NCI-H2107 treated with DMSO at 0.1 percent for 48 hours (cell line): Measurements from ENCODE around the gene IFITM10.

ENCODE experiments used
- DNase-seq: peaks from one replicate; lab custom pipeline; 2025; ENCODE audit not compliant: unreplicated experiment; lab: John Stamatoyannopoulos, UW

The IFITM10 gene

GRCh38 chr11:1753229-1753928, 3.0 kb upstream of the IFITM10 start:
- no peak for DNase-seq

DNA sequence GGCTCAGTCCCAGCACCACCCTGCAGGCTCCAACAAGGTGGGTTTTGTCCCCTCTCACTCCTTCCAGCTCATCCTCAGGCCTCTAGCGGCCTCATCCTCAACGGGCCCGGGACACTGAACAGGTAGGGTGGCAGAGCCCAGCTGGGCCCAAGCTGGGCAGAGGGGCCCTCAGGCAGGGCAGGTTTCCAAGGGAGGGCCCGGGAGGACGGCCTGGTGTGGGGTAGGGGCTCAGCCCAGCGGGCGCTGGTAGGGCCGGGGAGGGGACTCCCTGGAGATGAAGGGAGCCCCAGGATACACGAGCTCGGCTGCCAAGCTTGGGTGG, 2.5 kb upstream of the IFITM10 start:
- DNase-seq, result no peak

GRCh38 chr11:1751999-1752906, 1.9 kb upstream of the IFITM10 start:
- no peak for DNase-seq

GRCh38 chr11:1751531-1751921, 1.1 kb upstream of the IFITM10 start:
- DNase-seq, result no peak

- DNase-seq, result no peak
Measured at GRCh38 chr11:1750840-1751530, 590 bp upstream of the IFITM10 start.

DNA sequence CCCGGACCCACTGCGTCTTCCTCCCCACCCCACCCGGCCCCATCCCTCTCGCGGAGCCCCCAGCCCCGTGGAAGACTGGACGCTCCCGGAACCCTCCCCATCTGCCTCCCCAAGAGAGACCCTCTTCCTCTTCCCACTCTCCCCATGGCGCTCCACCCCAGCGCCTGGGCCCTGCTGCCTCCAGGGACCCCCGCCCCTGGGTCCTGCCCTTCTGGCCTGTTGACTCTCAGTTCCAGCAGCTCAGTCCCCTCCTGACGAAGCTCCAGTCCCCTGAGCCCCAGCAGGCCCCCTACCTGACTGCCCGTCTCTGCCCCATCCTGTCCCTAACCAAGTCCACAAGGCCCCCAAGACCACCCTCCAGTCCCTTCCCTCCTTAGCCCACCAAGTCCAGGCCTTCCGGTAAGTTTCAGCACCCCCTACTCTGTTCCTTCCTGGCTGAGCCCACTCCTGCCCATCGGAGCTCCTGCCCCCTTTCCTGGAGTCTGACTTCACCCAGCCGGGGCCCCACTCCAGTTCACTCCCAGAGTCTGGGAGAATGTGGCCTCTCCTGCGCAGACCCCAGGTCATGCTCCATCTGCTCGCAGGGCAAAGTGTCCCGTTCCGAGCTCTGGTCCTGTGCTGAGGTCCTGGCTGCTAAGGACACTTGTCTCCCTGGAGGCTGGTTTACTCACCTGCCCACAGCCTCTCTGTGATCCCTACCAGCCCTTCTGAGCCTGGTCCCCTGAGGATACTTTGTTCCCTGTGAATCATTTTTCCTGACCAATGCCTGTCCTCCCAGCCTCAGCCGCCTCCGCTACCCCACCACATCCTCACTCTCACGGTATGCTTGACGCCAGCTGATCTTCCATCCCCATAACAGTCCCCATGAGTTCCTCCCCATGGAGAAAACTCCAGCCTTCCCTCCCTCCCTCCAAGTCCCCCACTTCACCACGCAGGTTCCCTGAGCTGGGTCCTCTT, 722 bp downstream of the IFITM10 start:
- no peak for DNase-seq

DNA sequence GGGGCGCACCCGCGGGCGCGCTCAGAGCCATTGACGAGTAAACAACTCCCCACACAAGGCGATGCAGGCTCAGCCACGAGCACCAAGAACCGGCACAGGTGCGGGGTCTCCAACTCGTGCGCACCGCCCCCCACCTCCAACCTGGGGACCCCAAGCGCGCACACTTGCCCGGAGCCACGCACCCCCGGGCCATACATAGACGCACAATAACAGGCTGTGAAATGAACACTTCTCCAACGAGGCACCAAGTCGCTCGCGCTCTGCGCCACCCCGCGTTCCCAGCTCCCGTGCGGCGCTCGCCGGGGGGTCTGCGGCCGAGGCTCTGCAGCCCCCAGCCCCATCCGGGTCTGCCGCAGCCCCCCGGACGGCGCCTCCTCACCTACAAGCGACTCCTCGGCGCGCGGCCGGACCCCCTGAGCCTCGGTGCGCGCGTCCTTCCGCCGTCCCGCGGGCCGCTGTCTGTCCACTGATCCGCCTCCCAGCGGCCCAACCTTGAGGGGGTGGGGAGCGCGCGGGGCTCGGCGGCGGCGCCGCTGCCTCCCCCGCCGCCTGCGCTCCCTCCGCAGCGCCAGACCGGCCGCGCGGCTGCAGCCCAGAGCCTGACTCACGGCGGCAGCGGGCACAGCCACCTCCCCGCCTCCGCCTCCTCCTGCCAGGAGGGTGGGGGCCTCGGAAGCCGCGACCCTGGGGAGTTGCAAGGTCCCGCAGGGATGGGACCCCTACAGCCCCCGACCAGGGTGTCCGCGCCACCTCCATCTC, 1.6 kb downstream of the IFITM10 start:
- DNase-seq, result no peak

- no peak for DNase-seq
Measured at GRCh38 chr11:1747753-1748635, 2.4 kb downstream of the IFITM10 start.

DNA sequence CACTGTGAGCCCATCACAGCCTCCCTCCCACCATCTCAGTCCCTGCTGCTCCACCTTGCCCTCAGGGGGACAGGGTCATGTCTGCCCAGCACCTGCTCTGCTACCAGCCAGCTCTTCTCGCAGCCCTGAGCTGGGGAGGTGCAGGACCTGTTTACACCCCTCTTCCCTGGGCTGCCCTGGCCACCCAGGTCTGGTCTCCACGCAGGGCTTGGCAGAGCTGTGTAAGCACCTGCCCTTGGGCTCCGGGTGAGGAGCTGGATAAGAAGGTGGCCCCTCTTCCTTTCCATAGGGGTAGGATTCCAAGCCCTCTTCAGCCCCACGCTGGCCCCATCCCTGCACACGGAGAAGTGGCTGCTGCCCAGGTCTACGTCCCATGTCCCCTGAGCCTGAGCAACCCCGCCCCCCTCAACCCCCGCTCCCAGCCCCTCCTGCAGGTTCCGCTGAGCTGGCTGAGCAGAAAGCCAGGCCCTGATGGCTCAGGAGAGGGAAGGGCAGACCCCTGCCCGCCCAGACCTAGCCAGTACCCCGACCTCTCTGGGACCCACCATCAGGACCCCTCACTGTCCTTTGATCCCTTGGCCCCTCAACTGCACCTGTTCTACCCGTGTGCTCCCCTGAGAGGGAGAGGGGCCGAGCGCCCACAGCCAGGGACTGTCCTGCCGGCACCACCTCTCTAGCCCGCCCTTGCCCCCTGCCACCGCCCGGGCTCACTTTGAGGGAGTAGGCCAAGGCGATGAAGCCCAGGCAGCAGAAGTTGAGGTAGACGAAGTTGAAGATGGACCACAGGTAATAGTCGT, 3.2 kb downstream of the IFITM10 start:
- DNase-seq, result no peak

DNA sequence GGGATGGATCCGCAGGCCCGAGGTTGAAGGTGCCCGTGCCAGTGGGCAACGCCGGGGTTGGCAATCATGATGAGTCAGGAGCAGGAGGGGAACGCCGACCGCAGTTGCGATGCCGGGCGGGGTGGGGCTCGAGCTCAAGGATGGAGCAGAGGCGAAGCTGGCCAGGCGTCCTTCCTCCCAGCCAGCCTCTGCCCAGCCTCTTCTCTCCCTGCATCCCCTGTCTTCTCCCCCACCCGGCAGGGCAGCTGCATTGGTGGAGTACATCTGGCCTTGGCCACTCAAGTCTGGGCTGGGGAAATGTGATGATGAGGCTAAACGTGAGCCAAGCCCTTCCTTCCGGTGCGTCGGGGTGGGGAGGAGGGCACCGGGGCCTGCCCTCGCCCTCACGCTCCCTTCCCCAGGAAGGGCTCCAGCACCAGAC, 3.9 kb downstream of the IFITM10 start:
- DNase-seq, result no peak

DNA sequence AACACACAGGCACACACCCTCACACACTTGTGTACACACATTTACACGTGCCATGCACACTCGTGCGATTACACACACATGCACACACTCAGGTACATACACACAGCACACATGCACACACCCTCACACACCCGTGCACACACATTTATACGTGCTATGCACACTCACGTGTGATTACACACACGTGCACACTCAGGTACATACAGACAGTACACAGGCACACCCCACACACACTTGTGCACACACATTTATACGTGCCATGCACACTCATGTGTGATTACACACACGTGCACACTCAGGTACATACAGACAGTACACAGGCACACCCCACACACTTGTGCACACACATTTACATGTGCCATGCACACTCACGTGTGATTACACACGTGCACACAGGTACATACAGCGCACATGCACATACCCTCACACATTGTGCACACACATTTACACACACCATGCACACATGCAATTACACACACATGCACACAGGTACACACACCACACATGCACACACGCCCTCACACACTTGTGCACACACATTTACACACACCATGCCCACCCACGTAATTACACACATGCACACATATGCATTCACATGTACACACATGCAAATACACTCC, 4.6 kb downstream of the IFITM10 start:
- DNase-seq, result no peak

GRCh38 chr11:1744891-1745700, 5.3 kb downstream of the IFITM10 start:
- no peak for DNase-seq

DNA sequence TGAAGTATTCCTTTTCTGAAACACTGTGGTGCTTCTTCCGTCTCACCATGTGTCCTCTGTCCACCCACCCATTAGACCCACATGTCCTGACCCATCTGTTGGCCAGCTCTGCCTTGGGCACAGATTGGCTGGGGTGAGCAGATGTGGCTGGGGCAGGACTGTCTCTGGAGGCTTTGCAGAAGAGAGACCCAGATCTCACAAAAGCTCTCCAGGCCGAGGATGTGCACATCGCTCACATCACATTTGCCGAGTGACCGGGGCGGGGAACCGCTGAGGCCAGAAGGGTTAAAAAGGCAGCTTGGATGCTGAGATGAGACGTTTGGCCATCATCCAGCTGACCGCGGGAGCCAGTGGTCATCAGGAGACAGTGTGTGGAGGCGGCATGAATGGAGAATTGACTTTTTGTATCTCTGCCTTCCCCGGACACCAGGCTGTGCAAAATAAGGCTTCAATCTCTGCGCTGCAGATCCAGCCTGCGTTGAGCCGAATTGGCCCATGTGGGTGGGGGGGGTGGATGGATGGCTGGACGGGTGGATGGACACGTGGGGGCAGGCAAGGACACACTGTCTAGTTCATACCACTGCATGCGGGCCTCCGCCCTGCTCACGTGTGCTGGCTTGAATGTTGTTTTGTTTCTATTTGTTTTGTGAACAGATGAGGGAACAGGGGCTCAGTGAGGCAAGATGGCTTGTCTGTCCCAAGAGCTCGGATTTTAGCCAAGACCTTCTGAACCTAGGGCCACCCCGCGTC, 6.1 kb downstream of the IFITM10 start:
- no peak for DNase-seq

- DNase-seq, result no peak
Measured at GRCh38 chr11:1743585-1744136, 6.7 kb downstream of the IFITM10 start.

GRCh38 chr11:1742869-1743584, 7.4 kb downstream of the IFITM10 start:
- no peak for DNase-seq
